A549 (cell line): ENCODE data around the gene SORBS1. TPM values are rescaled to one million over a fixed set of nuclear protein-coding genes. Genes with fewer than 3 reads are reported as not detected.

Source experiments
- ATAC-seq, 2 experiments: fragments of 200-7000 bp in 1 of 2; fragments of >200 bp in 1 of 2; cut with Nextera tagmentation in 1 of 2; cut with Tn5 transposase in 1 of 2; 3 replicates each; pipeline versions ENCODE4 v1.8.0 to v1.9.1; 2018 to 2020; ENCODE audit warnings: mild to moderate bottlenecking in 1 of 2, moderate library complexity in 1 of 2
- CTCF ChIA-PET: fragments of 300-600 bp; sonication (Branson Sonifier 250); formaldehyde crosslinking; extraction: SDS; loops from one replicate; lab custom pipeline; 2021; ENCODE audit warnings: antibody characterized with exemption, inconsistent platforms; lab: Yijun Ruan, JAX
- POLR2A ChIA-PET: fragments of 350-600 bp; formaldehyde crosslinking; extraction: SDS; loops from one replicate; lab custom pipeline; 2021; ENCODE audit warnings: antibody characterized with exemption, inconsistent platforms; lab: Yijun Ruan, JAX
- DNase-seq, 2 experiments: peaks; one replicate each; pipeline versions ENCODE4 v3.0.0 to v3.0.0-alpha.2; 2011 to 2016; ENCODE audit warnings: low read depth in 1 of 2, low spot score in 1 of 2
- FAIRE-seq: peaks from 2 replicates; lab custom pipeline; 2011; peaks lifted over from hg19 to GRCh38; lab: Jason Lieb, UNC
- H3K27ac ChIP-seq, 2 experiments: fragments of >200 bp; sonication (Bioruptor Twin); formaldehyde crosslinking; 3 replicates each; pipeline ENCODE4 v1.5.1; 2016 to 2017
- H3K4me1 ChIP-seq: fragments of >200 bp; sonication (Bioruptor Twin); formaldehyde crosslinking; 3 replicates; pipeline ENCODE4 v1.6.1; 2016
- H3K4me2 ChIP-seq: fragments of >200 bp; sonication (Bioruptor Twin); formaldehyde crosslinking; 3 replicates; pipeline ENCODE4 v1.6.1; 2016
- H3K4me3 ChIP-seq: fragments of >200 bp; sonication (Bioruptor Twin); formaldehyde crosslinking; 3 replicates; pipeline ENCODE4 v1.5.1; 2016
- H3K9me3 ChIP-seq: fragments of >200 bp; sonication (Bioruptor Twin); formaldehyde crosslinking; 3 replicates; pipeline ENCODE4 v1.6.1; 2016
- BCL3 ChIP-seq: fragments of >200 bp; sonication (Bioruptor Twin); formaldehyde crosslinking; IDR thresholded peaks from 3 replicates; pipeline ENCODE4 v1.6.1; 2016
- CBX2 ChIP-seq: fragments of 200-600 bp; sonication (generic); IDR thresholded peaks from 2 replicates; pipeline ENCODE4 v1.6.1; 2016; ENCODE audit warnings: low read depth, mild to moderate bottlenecking, borderline replicate concordance
- CEBPB ChIP-seq, 2 experiments: fragments of >200 bp in 1 of 2; sonication (Bioruptor Twin) in 1 of 2; formaldehyde crosslinking in 1 of 2; IDR thresholded peaks; 2 replicates each; pipeline ENCODE4 v1.6.1; 2012 to 2016
- CHD2 ChIP-seq: fragments of 150-350 bp; IDR thresholded peaks from 2 replicates; pipeline ENCODE4 v1.6.1; 2014; ENCODE audit warnings: low read length; ENCODE audit not compliant: partially characterized antibody
- EP300 ChIP-seq, 2 experiments: fragments of >200 bp; sonication (Bioruptor Twin); formaldehyde crosslinking; IDR thresholded peaks; 2 replicates in 1 of 2; 3 replicates in 1 of 2; pipeline ENCODE4 v1.6.1; 2016 to 2017
- FOSB ChIP-seq: fragments of 250-450 bp; sonication (Bioruptor Pico); IDR thresholded peaks from 2 replicates; pipeline ENCODE4 v1.5.0; 2020; ENCODE audit warnings: mild to moderate bottlenecking, moderate library complexity
- HOXB5 ChIP-seq: fragments of 250-450 bp; sonication (Bioruptor Pico); IDR thresholded peaks from 2 replicates; pipeline ENCODE4 v1.5.0; 2020; ENCODE audit warnings: mild to moderate bottlenecking, moderate library complexity
- KDM1A ChIP-seq: fragments of 200-600 bp; sonication (generic); IDR thresholded peaks from 2 replicates; pipeline ENCODE4 v1.6.1; 2016; ENCODE audit warnings: low read depth, mild to moderate bottlenecking
- KDM5A ChIP-seq: fragments of 200-600 bp; sonication (generic); IDR thresholded peaks from 2 replicates; pipeline ENCODE4 v1.6.1; 2016; ENCODE audit warnings: antibody characterized with exemption, mild to moderate bottlenecking
- MAFK ChIP-seq: fragments of 450-650 bp; IDR thresholded peaks from 2 replicates; pipeline ENCODE4 v1.6.1; 2014; ENCODE audit not compliant: partially characterized antibody
- MAZ ChIP-seq: fragments of 150-350 bp; IDR thresholded peaks from 2 replicates; pipeline ENCODE4 v1.6.1; 2014; ENCODE audit warnings: antibody characterized with exemption, low read depth, low read length, borderline replicate concordance
- MYC ChIP-seq: IDR thresholded peaks from 2 replicates; pipeline ENCODE4 v1.6.1; 2012; ENCODE audit warnings: mild to moderate bottlenecking, inconsistent platforms, low read length, improper control_type of control experiment, borderline replicate concordance
- NPAS2 ChIP-seq: fragments of 250-450 bp; sonication (Bioruptor Pico); IDR thresholded peaks from 2 replicates; pipeline ENCODE4 v1.8.0; 2022; ENCODE audit warnings: mild to moderate bottlenecking, moderate library complexity, borderline replicate concordance
- NR3C1 ChIP-seq: fragments of >200 bp; sonication (Bioruptor Twin); formaldehyde crosslinking; IDR thresholded peaks from 3 replicates; pipeline ENCODE4 v1.6.1; 2017
- POLR2AphosphoS2 ChIP-seq: conservative IDR thresholded peaks from 2 replicates; pipeline ENCODE4 v1.6.1; 2012; ENCODE audit warnings: low read length, improper control_type of control experiment, inconsistent platforms
- REST ChIP-seq: fragments of 200-600 bp; sonication (generic); IDR thresholded peaks from 2 replicates; pipeline ENCODE4 v1.6.1; 2016; ENCODE audit warnings: antibody characterized with exemption, mild to moderate bottlenecking, moderate library complexity
- RNF2 ChIP-seq: fragments of 200-600 bp; sonication (generic); IDR thresholded peaks from 2 replicates; pipeline ENCODE4 v1.6.1; 2016; ENCODE audit warnings: low read depth, mild to moderate bottlenecking, antibody characterized with exemption, moderate library complexity, borderline replicate concordance
- SMC3 ChIP-seq: fragments of >200 bp; sonication (Bioruptor Twin); formaldehyde crosslinking; IDR thresholded peaks from 3 replicates; pipeline ENCODE4 v1.6.1; 2018; ENCODE audit warnings: inconsistent platforms
- ZC3H11A ChIP-seq: fragments of 450-650 bp; IDR thresholded peaks from 2 replicates; pipeline ENCODE4 v1.6.1; 2014; ENCODE audit warnings: antibody characterized with exemption, mild to moderate bottlenecking
- ZSCAN20 ChIP-seq: fragments of 250-450 bp; sonication (Bioruptor Pico); IDR thresholded peaks from 2 replicates; pipeline ENCODE4 v1.8.0; 2022; ENCODE audit warnings: mild to moderate bottlenecking, moderate library complexity
- WGBS: methylation state at CpG from one replicate; pipeline ENCODE4 v1.1.6; 2017; ENCODE audit errors: missing lambda C conversion rate; 5-methylcytosine and 5-hydroxymethylcytosine counted together
- polyA plus RNA-seq, 4 experiments: library from polyadenylated mRNA; depleted of rRNA in 3 of 4; stranded (reverse); fragments of >200 nt; fragmentation: RNase III in 1 of 4; extraction: RNeasy Plus Mini Kit Qiagen cat#74134 plus additional on column Dnase treatment in 1 of 4; gene quantifications; 2 replicates in 3 of 4; 3 replicates in 1 of 4; pipeline ENCODE4 v1.2.3, GENCODE V29; 2011 to 2017
- TF ChIP-seq, protein P1 (sequence below): fragments of >200 bp; sonication (Bioruptor Twin); formaldehyde crosslinking; IDR thresholded peaks from 3 replicates; pipeline ENCODE4 v1.5.1; 2016
- TF ChIP-seq, protein P2 (sequence below): IDR thresholded peaks from 2 replicates; pipeline ENCODE4 v1.6.1; 2012

The SORBS1 gene
- polyA plus RNA-seq, 2 of the 4 experiments (the other 2 are of a cell fraction): 0.39 to 0.80 TPM

DNA sequence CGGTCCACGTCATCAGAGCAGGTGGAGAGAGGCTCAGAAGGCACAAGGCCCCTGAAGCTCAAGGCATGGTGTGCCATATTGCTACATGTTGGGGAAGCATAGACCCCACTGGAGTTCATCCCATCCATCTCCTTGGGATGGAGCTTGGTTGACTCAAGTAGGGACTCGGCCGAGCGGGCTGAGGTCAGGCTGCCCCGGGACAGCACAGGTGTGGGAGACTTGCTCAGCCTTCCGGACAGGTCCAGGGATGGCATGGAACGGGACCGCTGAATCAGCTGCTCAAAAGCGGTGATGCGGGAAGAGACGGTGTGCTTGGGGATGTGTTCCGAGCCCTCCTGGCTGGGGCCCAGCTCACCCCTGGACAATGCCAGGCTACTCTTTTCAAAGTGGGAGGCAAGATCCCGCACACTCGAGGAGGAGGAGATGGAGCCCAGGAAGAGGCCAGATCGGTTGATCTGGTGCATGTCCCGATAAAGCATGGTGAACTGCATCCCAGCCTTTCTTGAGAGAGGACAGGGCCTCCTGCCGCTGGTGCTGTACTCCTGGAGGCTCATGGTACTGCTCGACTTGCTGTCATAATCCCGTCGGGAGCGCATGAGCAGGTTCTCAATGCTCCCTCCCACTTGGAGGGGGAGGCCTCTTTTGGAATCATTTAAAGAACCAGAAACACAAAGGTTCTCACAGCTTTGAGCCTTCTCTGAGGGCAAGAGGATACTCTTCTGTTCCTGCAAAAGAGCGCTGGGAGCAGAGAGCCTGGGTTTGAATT, 204.8 kb downstream of the SORBS1 start:
- H3K4me2 ChIP-seq: no peak overlapping the region
- FAIRE-seq (no peak), DNase-seq (no peak), ATAC-seq (no peak)
- H3K4me3 ChIP-seq: no peak overlapping the region
- peaks cover 9% of the 10 kb centered on the region for H3K4me1 ChIP-seq
- no peak overlapping the region for H3K27ac ChIP-seq
- H3K9me3 ChIP-seq: no peaks in the 10 kb centered on the region
- 86% methylated on average over 18 of the region's 23 CpGs for WGBS
- ChIA-PET POLR2A (no interaction called here), CTCF (interaction anchor here (0.8 to 20.0 kb wide), 5 partner anchors 6 to 155 kb away, joined by 3 to 637 read pairs (median 6); no protein-coding TSS in a partner anchor)
- TF ChIP-seq POLR2AphosphoS2 (no peak), ZSCAN20 (no peak), CHD2 (no peak), HOXB5 (no peak), NR3C1 (no peak), RNF2 (no peak), NPAS2 (CRISPR knock-in tag) (no peak), MAFK (no peak), SMC3 (no peak), MAZ (no peak), EP300 (IDR thresholded peaks at IDR 0.05) (no peak), REST (no peak), FOSB (CRISPR knock-in tag) (no peak), KDM5A (no peak), MYC (no peak)
- TF ChIP-seq, protein P1, sequence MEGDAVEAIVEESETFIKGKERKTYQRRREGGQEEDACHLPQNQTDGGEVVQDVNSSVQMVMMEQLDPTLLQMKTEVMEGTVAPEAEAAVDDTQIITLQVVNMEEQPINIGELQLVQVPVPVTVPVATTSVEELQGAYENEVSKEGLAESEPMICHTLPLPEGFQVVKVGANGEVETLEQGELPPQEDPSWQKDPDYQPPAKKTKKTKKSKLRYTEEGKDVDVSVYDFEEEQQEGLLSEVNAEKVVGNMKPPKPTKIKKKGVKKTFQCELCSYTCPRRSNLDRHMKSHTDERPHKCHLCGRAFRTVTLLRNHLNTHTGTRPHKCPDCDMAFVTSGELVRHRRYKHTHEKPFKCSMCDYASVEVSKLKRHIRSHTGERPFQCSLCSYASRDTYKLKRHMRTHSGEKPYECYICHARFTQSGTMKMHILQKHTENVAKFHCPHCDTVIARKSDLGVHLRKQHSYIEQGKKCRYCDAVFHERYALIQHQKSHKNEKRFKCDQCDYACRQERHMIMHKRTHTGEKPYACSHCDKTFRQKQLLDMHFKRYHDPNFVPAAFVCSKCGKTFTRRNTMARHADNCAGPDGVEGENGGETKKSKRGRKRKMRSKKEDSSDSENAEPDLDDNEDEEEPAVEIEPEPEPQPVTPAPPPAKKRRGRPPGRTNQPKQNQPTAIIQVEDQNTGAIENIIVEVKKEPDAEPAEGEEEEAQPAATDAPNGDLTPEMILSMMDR: no peak
- TF ChIP-seq, protein P2, sequence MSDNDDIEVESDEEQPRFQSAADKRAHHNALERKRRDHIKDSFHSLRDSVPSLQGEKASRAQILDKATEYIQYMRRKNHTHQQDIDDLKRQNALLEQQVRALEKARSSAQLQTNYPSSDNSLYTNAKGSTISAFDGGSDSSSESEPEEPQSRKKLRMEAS: no peak

DNA sequence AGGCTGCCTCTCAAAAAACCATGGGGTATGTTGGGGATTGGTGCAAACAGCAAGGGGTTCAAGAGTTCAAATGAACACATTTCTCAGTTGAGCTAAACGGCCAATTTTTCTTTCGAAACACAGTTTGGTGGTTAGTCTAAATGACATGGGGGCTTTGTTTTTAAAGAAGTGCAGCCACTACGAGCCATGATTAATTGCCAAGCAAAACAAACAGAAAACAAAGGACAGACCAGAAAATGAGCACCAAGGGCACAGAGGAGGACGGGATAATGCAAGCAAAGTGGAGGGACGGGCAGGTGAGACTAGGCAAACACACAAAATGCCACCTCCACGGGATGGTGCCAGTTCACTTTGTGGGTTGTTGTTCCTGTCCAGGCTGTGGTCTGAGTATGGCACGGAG, 205.9 kb downstream of the SORBS1 start:
- peaks cover 10% of the 10 kb centered on the region for H3K4me1 ChIP-seq
- no peak overlapping the region for H3K4me3 ChIP-seq
- WGBS: 73% methylated on average over 7 of the region's 7 CpGs
- H3K4me2 ChIP-seq: no peak overlapping the region
- CTCF ChIA-PET: interaction anchor here (1.7 to 20.0 kb wide), 3 partner anchors 7 to 114 kb away, joined by 5 to 637 read pairs (median 119); no protein-coding TSS in a partner anchor
- POLR2A ChIA-PET: no interaction called here
- H3K27ac ChIP-seq: no peak overlapping the region
- no peaks in the 10 kb centered on the region for H3K9me3 ChIP-seq
- ATAC-seq: no peak
- DNase-seq: no peak
- no peak for FAIRE-seq
- TF ChIP-seq CEBPB (IDR thresholded peaks at IDR 0.05) (no peak), NR3C1 (no peak), CBX2 (no peak), KDM5A (no peak), REST (no peak), BCL3 (no peak), KDM1A (no peak), ZC3H11A (no peak)
- TF ChIP-seq, protein P1: no peak
